HEK293 (cell line): ENCODE measurements around the gene FCGR3A.

Experiments used
- MEIS1 ChIP-seq: sonication (generic); formaldehyde crosslinking; IDR thresholded peaks from 2 replicates; pipeline ENCODE4 v1.8.1; 2022; ENCODE audit warnings: missing genetic modification reagents, mild to moderate bottlenecking, borderline replicate concordance
- SP7 ChIP-seq: fragments of 450-650 bp; formaldehyde crosslinking; IDR thresholded peaks from 2 replicates; pipeline ENCODE4 v1.5.1; 2016; ENCODE audit warnings: missing biosample characterization, missing genetic modification characterization
- ZFP3 ChIP-seq: fragments of 450-650 bp; formaldehyde crosslinking; IDR thresholded peaks from 2 replicates; pipeline ENCODE4 v1.5.1; 2016; ENCODE audit warnings: low read depth, missing biosample characterization, missing genetic modification characterization
- ZFP37 ChIP-seq: fragments of 450-650 bp; formaldehyde crosslinking; IDR thresholded peaks from 2 replicates; pipeline ENCODE4 v1.5.1; 2016; ENCODE audit warnings: missing biosample characterization, missing genetic modification characterization
- ZNF266 ChIP-seq: fragments of 450-650 bp; formaldehyde crosslinking; IDR thresholded peaks from 2 replicates; pipeline ENCODE4 v1.5.1; 2016; ENCODE audit warnings: missing biosample characterization, missing genetic modification characterization, low read depth
- ZNF311 ChIP-seq: fragments of 450-650 bp; formaldehyde crosslinking; IDR thresholded peaks from 2 replicates; pipeline ENCODE4 v1.5.1; 2017; ENCODE audit warnings: missing biosample characterization, missing genetic modification characterization, borderline replicate concordance
- ZNF354C ChIP-seq: fragments of 450-650 bp; formaldehyde crosslinking; IDR thresholded peaks from 2 replicates; pipeline ENCODE4 v1.5.1; 2016; ENCODE audit warnings: missing biosample characterization, missing genetic modification characterization, low read depth, borderline replicate concordance
- ZNF473 ChIP-seq: fragments of 450-650 bp; formaldehyde crosslinking; IDR thresholded peaks from 2 replicates; pipeline ENCODE4 v1.5.1; 2017; ENCODE audit warnings: missing biosample characterization, missing genetic modification characterization
- ZNF544 ChIP-seq: fragments of 450-650 bp; formaldehyde crosslinking; IDR thresholded peaks from 2 replicates; pipeline ENCODE4 v1.5.0; 2017; ENCODE audit warnings: missing biosample characterization, missing genetic modification characterization
- ZNF660 ChIP-seq: fragments of 450-650 bp; IDR thresholded peaks from 2 replicates; pipeline ENCODE4 v1.5.1; 2018; ENCODE audit warnings: missing biosample characterization, mild to moderate bottlenecking, missing genetic modification characterization
- ZNF664 ChIP-seq: fragments of 450-650 bp; formaldehyde crosslinking; IDR thresholded peaks from 2 replicates; pipeline ENCODE4 v1.5.1; 2016; ENCODE audit warnings: missing biosample characterization, missing genetic modification characterization
- ZNF677 ChIP-seq: fragments of 450-650 bp; IDR thresholded peaks from 2 replicates; pipeline ENCODE4 v1.5.0; 2018; ENCODE audit warnings: missing biosample characterization, mild to moderate bottlenecking, missing genetic modification characterization, moderate library complexity
- ZNF785 ChIP-seq: fragments of 450-650 bp; formaldehyde crosslinking; IDR thresholded peaks from 2 replicates; pipeline ENCODE4 v1.5.1; 2016; ENCODE audit warnings: missing biosample characterization, missing genetic modification characterization
- ZNF791 ChIP-seq: fragments of 450-650 bp; formaldehyde crosslinking; IDR thresholded peaks from 2 replicates; pipeline ENCODE4 v1.5.1; 2016; ENCODE audit warnings: missing biosample characterization, missing genetic modification characterization
- TF ChIP-seq, protein P1 (sequence below): fragments of 450-650 bp; formaldehyde crosslinking; IDR thresholded peaks from 2 replicates; pipeline ENCODE4 v1.5.1; 2016; ENCODE audit warnings: missing biosample characterization, missing genetic modification characterization
- TF ChIP-seq, protein P2 (sequence below): fragments of 450-650 bp; formaldehyde crosslinking; conservative IDR thresholded peaks from 2 replicates; pipeline ENCODE4 v1.5.1; 2016; ENCODE audit warnings: low read depth, missing biosample characterization, missing genetic modification characterization
- TF ChIP-seq, protein P3 (sequence below): fragments of 450-650 bp; formaldehyde crosslinking; IDR thresholded peaks from 2 replicates; pipeline ENCODE4 v1.5.1; 2016; ENCODE audit warnings: missing biosample characterization, missing genetic modification characterization, borderline replicate concordance
- TF ChIP-seq, protein P4 (sequence below): fragments of 450-650 bp; formaldehyde crosslinking; IDR thresholded peaks from 2 replicates; pipeline ENCODE4 v1.5.1; 2016; ENCODE audit warnings: missing biosample characterization, missing genetic modification characterization, low read depth
- TF ChIP-seq, protein P5 (sequence below): fragments of 450-650 bp; formaldehyde crosslinking; IDR thresholded peaks from 2 replicates; pipeline ENCODE4 v1.5.1; 2017; ENCODE audit warnings: missing biosample characterization, mild to moderate bottlenecking, missing genetic modification characterization, moderate library complexity
- TF ChIP-seq, protein P6 (sequence below): fragments of 450-650 bp; formaldehyde crosslinking; IDR thresholded peaks from 2 replicates; pipeline ENCODE4 v1.5.1; 2016; ENCODE audit warnings: missing biosample characterization, missing genetic modification characterization

The FCGR3A gene

DNA sequence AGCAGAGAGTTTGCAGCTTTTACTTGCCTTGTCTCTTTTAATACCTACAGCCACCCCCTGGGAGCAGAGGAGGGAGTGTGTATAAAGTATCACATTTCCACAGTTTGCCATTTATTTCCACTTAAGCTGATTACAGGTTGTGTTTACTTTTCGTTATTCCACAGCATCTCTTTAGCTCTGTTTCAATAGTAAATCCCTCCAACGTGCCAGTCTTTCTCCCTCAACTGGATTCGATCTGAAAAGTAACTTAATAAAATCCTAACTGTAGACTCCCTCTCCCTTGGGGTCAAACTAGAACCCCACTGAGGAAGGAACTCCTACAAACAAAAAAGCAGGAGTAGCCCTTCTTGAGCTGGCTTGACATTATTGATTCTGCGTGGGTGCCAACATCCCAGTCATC lies 47.4 kb downstream of the FCGR3A start (continued):
- TF ChIP-seq ZFP37: no peak
- TF ChIP-seq ZNF664: no peak
- no peak; the same call in 1 of the 2 replicates for TF ChIP-seq ZFP3 (tag by site-specific recombination)
- TF ChIP-seq, protein P1, sequence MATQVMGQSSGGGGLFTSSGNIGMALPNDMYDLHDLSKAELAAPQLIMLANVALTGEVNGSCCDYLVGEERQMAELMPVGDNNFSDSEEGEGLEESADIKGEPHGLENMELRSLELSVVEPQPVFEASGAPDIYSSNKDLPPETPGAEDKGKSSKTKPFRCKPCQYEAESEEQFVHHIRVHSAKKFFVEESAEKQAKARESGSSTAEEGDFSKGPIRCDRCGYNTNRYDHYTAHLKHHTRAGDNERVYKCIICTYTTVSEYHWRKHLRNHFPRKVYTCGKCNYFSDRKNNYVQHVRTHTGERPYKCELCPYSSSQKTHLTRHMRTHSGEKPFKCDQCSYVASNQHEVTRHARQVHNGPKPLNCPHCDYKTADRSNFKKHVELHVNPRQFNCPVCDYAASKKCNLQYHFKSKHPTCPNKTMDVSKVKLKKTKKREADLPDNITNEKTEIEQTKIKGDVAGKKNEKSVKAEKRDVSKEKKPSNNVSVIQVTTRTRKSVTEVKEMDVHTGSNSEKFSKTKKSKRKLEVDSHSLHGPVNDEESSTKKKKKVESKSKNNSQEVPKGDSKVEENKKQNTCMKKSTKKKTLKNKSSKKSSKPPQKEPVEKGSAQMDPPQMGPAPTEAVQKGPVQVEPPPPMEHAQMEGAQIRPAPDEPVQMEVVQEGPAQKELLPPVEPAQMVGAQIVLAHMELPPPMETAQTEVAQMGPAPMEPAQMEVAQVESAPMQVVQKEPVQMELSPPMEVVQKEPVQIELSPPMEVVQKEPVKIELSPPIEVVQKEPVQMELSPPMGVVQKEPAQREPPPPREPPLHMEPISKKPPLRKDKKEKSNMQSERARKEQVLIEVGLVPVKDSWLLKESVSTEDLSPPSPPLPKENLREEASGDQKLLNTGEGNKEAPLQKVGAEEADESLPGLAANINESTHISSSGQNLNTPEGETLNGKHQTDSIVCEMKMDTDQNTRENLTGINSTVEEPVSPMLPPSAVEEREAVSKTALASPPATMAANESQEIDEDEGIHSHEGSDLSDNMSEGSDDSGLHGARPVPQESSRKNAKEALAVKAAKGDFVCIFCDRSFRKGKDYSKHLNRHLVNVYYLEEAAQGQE (tag by site-specific recombination): no peak
- no peak for TF ChIP-seq ZNF266 (tag by site-specific recombination)
- no peak for TF ChIP-seq ZNF785 (tag by site-specific recombination)
- TF ChIP-seq ZNF473 (tag by site-specific recombination): no peak
- TF ChIP-seq, protein P2, sequence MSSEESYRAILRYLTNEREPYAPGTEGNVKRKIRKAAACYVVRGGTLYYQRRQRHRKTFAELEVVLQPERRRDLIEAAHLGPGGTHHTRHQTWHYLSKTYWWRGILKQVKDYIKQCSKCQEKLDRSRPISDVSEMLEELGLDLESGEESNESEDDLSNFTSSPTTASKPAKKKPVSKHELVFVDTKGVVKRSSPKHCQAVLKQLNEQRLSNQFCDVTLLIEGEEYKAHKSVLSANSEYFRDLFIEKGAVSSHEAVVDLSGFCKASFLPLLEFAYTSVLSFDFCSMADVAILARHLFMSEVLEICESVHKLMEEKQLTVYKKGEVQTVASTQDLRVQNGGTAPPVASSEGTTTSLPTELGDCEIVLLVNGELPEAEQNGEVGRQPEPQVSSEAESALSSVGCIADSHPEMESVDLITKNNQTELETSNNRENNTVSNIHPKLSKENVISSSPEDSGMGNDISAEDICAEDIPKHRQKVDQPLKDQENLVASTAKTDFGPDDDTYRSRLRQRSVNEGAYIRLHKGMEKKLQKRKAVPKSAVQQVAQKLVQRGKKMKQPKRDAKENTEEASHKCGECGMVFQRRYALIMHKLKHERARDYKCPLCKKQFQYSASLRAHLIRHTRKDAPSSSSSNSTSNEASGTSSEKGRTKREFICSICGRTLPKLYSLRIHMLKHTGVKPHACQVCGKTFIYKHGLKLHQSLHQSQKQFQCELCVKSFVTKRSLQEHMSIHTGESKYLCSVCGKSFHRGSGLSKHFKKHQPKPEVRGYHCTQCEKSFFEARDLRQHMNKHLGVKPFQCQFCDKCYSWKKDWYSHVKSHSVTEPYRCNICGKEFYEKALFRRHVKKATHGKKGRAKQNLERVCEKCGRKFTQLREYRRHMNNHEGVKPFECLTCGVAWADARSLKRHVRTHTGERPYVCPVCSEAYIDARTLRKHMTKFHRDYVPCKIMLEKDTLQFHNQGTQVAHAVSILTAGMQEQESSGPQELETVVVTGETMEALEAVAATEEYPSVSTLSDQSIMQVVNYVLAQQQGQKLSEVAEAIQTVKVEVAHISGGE (tag by site-specific recombination): no peak
- TF ChIP-seq MEIS1: no peak
- no peak for TF ChIP-seq ZNF677 (tag by site-specific recombination)
- TF ChIP-seq, protein P3, sequence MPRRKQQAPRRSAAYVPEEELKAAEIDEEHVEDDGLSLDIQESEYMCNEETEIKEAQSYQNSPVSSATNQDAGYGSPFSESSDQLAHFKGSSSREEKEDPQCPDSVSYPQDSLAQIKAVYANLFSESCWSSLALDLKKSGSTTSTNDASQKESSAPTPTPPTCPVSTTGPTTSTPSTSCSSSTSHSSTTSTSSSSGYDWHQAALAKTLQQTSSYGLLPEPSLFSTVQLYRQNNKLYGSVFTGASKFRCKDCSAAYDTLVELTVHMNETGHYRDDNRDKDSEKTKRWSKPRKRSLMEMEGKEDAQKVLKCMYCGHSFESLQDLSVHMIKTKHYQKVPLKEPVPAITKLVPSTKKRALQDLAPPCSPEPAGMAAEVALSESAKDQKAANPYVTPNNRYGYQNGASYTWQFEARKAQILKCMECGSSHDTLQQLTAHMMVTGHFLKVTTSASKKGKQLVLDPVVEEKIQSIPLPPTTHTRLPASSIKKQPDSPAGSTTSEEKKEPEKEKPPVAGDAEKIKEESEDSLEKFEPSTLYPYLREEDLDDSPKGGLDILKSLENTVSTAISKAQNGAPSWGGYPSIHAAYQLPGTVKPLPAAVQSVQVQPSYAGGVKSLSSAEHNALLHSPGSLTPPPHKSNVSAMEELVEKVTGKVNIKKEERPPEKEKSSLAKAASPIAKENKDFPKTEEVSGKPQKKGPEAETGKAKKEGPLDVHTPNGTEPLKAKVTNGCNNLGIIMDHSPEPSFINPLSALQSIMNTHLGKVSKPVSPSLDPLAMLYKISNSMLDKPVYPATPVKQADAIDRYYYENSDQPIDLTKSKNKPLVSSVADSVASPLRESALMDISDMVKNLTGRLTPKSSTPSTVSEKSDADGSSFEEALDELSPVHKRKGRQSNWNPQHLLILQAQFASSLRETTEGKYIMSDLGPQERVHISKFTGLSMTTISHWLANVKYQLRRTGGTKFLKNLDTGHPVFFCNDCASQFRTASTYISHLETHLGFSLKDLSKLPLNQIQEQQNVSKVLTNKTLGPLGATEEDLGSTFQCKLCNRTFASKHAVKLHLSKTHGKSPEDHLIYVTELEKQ (tag by site-specific recombination): peak; percentile 71; the same call in 1 of the 2 replicates
- no peak for TF ChIP-seq ZNF544 (tag by site-specific recombination)
- TF ChIP-seq, protein P4, sequence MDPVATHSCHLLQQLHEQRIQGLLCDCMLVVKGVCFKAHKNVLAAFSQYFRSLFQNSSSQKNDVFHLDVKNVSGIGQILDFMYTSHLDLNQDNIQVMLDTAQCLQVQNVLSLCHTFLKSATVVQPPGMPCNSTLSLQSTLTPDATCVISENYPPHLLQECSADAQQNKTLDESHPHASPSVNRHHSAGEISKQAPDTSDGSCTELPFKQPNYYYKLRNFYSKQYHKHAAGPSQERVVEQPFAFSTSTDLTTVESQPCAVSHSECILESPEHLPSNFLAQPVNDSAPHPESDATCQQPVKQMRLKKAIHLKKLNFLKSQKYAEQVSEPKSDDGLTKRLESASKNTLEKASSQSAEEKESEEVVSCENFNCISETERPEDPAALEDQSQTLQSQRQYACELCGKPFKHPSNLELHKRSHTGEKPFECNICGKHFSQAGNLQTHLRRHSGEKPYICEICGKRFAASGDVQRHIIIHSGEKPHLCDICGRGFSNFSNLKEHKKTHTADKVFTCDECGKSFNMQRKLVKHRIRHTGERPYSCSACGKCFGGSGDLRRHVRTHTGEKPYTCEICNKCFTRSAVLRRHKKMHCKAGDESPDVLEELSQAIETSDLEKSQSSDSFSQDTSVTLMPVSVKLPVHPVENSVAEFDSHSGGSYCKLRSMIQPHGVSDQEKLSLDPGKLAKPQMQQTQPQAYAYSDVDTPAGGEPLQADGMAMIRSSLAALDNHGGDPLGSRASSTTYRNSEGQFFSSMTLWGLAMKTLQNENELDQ (tag by site-specific recombination): no peak
- no peak for TF ChIP-seq ZNF660 (tag by site-specific recombination)
- TF ChIP-seq, protein P5, sequence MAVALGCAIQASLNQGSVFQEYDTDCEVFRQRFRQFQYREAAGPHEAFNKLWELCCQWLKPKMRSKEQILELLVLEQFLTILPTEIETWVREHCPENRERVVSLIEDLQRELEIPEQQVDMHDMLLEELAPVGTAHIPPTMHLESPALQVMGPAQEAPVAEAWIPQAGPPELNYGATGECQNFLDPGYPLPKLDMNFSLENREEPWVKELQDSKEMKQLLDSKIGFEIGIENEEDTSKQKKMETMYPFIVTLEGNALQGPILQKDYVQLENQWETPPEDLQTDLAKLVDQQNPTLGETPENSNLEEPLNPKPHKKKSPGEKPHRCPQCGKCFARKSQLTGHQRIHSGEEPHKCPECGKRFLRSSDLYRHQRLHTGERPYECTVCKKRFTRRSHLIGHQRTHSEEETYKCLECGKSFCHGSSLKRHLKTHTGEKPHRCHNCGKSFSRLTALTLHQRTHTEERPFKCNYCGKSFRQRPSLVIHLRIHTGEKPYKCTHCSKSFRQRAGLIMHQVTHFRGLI (tag by site-specific recombination): no peak
- no peak for TF ChIP-seq ZNF311 (tag by site-specific recombination)
- TF ChIP-seq ZNF354C (tag by site-specific recombination): no peak
- TF ChIP-seq ZNF791 (tag by site-specific recombination): no peak
- peak; percentile 96 for TF ChIP-seq SP7 (tag by site-specific recombination)
- TF ChIP-seq, protein P6, sequence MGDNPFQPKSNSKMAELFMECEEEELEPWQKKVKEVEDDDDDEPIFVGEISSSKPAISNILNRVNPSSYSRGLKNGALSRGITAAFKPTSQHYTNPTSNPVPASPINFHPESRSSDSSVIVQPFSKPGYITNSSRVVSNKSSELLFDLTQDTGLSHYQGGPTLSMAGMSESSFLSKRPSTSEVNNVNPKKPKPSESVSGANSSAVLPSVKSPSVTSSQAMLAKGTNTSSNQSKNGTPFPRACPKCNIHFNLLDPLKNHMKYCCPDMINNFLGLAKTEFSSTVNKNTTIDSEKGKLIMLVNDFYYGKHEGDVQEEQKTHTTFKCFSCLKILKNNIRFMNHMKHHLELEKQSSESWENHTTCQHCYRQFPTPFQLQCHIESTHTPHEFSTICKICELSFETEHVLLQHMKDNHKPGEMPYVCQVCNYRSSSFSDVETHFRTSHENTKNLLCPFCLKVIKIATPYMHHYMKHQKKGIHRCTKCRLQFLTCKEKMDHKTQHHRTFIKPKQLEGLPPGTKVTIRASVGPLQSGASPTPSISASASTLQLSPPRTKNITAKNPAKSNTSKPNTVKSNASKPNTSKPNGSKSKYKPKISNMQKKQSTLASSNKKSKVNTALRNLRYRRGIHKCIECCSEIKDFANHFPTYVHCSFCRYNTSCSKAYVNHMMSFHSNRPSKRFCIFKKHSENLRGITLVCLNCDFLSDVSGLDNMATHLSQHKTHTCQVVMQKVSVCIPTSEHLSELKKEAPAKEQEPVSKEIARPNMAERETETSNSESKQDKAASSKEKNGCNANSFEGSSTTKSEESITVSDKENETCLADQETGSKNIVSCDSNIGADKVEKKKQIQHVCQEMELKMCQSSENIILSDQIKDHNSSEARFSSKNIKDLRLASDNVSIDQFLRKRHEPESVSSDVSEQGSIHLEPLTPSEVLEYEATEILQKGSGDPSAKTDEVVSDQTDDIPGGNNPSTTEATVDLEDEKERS (tag by site-specific recombination): no peak
